ENCODE measurements around the gene GPR32.
"Not testable (repeated sequence)": the region's sequence is repeated elsewhere in the genome, so short reads cannot be mapped to it uniquely, and the experiment has no call there.

Gene GPR32

GRCh38 chr19:50750010-50750409 lies 20.3 kb upstream of the GPR32 start:
- no peak for DNase-seq

GRCh38 chr19:50753879-50754278 lies 16.4 kb upstream of the GPR32 start:
- no peak for DNase-seq

- not testable (repeated sequence) for DNase-seq
Measured at GRCh38 chr19:50756244-50756643, 14.0 kb upstream of the GPR32 start.

GRCh38 chr19:50757624-50758023 lies 12.6 kb upstream of the GPR32 start:
- not testable (repeated sequence) for DNase-seq

GRCh38 chr19:50759076-50759475 lies 11.2 kb upstream of the GPR32 start:
- DNase-seq = not testable (repeated sequence)

GRCh38 chr19:50759886-50760285 lies 10.4 kb upstream of the GPR32 start:
- no peak for DNase-seq

GRCh38 chr19:50761501-50761900 lies 8.8 kb upstream of the GPR32 start:
- not testable (repeated sequence) for DNase-seq

GRCh38 chr19:50763521-50763920 lies 6.7 kb upstream of the GPR32 start:
- DNase-seq = not testable (repeated sequence)

- DNase-seq = no peak
Measured at GRCh38 chr19:50764409-50764808, 5.9 kb upstream of the GPR32 start.

GRCh38 chr19:50766746-50767145 lies 3.5 kb upstream of the GPR32 start:
- DNase-seq = not testable (repeated sequence)

GRCh38 chr19:50767263-50767662 lies 3.0 kb upstream of the GPR32 start:
- DNase-seq = not testable (repeated sequence)

GRCh38 chr19:50768277-50768676 lies 2.0 kb upstream of the GPR32 start:
- no peak for DNase-seq

- DNase-seq = no peak
Measured at GRCh38 chr19:50770888-50771287, 624 bp downstream of the GPR32 start.

- DNase-seq = no peak
Measured at GRCh38 chr19:50772476-50772875, 2.2 kb downstream of the GPR32 start.

GRCh38 chr19:50772912-50773311 lies 2.6 kb downstream of the GPR32 start:
- DNase-seq = not testable (repeated sequence)

- DNase-seq = not testable (repeated sequence)
Measured at GRCh38 chr19:50773454-50773853, 3.2 kb downstream of the GPR32 start.

- no peak for DNase-seq
Measured at GRCh38 chr19:50776131-50776530, 5.9 kb downstream of the GPR32 start.

GRCh38 chr19:50777261-50777660 lies 7.0 kb downstream of the GPR32 start:
- no peak for DNase-seq

GRCh38 chr19:50777830-50778303 lies 7.6 kb downstream of the GPR32 start:
- DNase-seq = no peak

- no peak for DNase-seq
Measured at GRCh38 chr19:50778906-50779430, 8.7 kb downstream of the GPR32 start.

GRCh38 chr19:50779504-50780457 lies 9.5 kb downstream of the GPR32 start:
- DNase-seq = no peak

- DNase-seq = no peak
Measured at GRCh38 chr19:50780753-50781435, 10.6 kb downstream of the GPR32 start.

GRCh38 chr19:50783848-50784152 lies 13.5 kb downstream of the GPR32 start:
- not testable (repeated sequence) for DNase-seq

GRCh38 chr19:50784710-50785109 lies 14.4 kb downstream of the GPR32 start:
- DNase-seq = no peak
